Kidney (tissue), 14 donors: ENCODE results near the gene EZH1. TPM values are rescaled to one million over a fixed set of nuclear protein-coding genes. Genes with fewer than 3 reads are reported as not detected.

Experiments
- DNase-seq, 5 donors: peaks; one replicate each; pipeline ENCODE4 v3.0.0-alpha.2; 2013 to 2020
- FAIRE-seq: peaks from 2 replicates; lab custom pipeline; 2012; peaks lifted over from hg19 to GRCh38; lab: Jason Lieb, UNC
- H3K27ac ChIP-seq, 2 donors: one replicate each; pipeline ENCODE4 v1.7.0; 2013; ENCODE audit warnings: low read depth in 2 of 2, low read length in 2 of 2, inconsistent platforms in 1 of 2
- H3K27me3 ChIP-seq: one replicate; pipeline ENCODE4 v1.7.1; 2013; ENCODE audit warnings: low read length, inconsistent platforms; ENCODE audit not compliant: control insufficient read depth, insufficient read depth
- H3K36me3 ChIP-seq, 3 donors: one replicate each; pipeline versions ENCODE4 v1.7.0 to v1.7.1; 2013; ENCODE audit warnings: low read length in 3 of 3, control low read depth in 1 of 3, inconsistent platforms in 1 of 3; ENCODE audit not compliant: insufficient read depth in 3 of 3, control insufficient read depth in 2 of 3
- H3K4me1 ChIP-seq, 3 donors: one replicate each; pipeline versions ENCODE4 v1.7.0 to v1.7.1; 2013; ENCODE audit warnings: low read length in 3 of 3, inconsistent platforms in 1 of 3, low read depth in 1 of 3; ENCODE audit not compliant: control insufficient read depth in 2 of 3, insufficient read depth in 2 of 3
- H3K4me3 ChIP-seq, 3 donors: one replicate each; pipeline versions ENCODE4 v1.7.0 to v1.8.1; 2013; ENCODE audit warnings: low read length in 3 of 3, control low read depth in 1 of 3, inconsistent platforms in 1 of 3
- H3K9ac ChIP-seq, 3 donors: one replicate each; pipeline versions ENCODE4 v1.7.0 to v1.7.1; 2013; ENCODE audit warnings: low read length in 3 of 3, control low read depth in 1 of 3, inconsistent platforms in 1 of 3
- H3K9me3 ChIP-seq, 3 donors: one replicate each; pipeline versions ENCODE4 v1.7.0 to v1.7.1; 2013; ENCODE audit warnings: low read length in 3 of 3, control low read depth in 1 of 3, inconsistent platforms in 1 of 3; ENCODE audit not compliant: control insufficient read depth in 2 of 3, insufficient read depth in 1 of 3
- intact Hi-C: fragments of 100-400 bp; cut with DNase I; formaldehyde crosslinking; loops from one replicate; pipeline ENCODE4 v1.11.1; 2022
- polyA plus RNA-seq: library from polyadenylated mRNA; stranded (reverse); fragments of 350-450 nt; fragmentation: Illumina TruSeq; extraction: RNeasy Lipid Tissue Mini Kit (QIAGEN cat#74804); gene quantifications from one replicate; pipeline ENCODE4 v1.2.3, GENCODE V29; 2014; ENCODE audit warnings: low read depth, low replicate concordance; ENCODE audit not compliant: insufficient read depth
- total RNA-seq: library from RNA; stranded (reverse); fragmentation: NEBNext Ultra II Directional; extraction: Animal tissue kit (Norgen Biotek cat#: 25700); gene quantifications from one replicate; pipeline ENCODE4 v1.2.1, GENCODE V29; 2021
- TF ChIP-seq, protein P1 (sequence below): IDR thresholded peaks from 3 replicates; pipeline ENCODE4 v1.5.1; 2012; ENCODE audit warnings: mild to moderate bottlenecking, moderate library complexity, borderline replicate concordance; ENCODE audit not compliant: insufficient read depth; ENCODE audit errors: extremely low read depth
- donor health status: control.
- donor health status: control.
- donor health status: control.
- donor health status: control.
- donor health status: control.
- donor health status: DM: yes; HTN: yes; CAD: no.
- donor health status: Normal renal cell carcinoma (clear cell type).

Gene EZH1
- total and polyA plus RNA-seq, 2 donors from 2014 or later = 20.8 to 59.2 TPM

DNA sequence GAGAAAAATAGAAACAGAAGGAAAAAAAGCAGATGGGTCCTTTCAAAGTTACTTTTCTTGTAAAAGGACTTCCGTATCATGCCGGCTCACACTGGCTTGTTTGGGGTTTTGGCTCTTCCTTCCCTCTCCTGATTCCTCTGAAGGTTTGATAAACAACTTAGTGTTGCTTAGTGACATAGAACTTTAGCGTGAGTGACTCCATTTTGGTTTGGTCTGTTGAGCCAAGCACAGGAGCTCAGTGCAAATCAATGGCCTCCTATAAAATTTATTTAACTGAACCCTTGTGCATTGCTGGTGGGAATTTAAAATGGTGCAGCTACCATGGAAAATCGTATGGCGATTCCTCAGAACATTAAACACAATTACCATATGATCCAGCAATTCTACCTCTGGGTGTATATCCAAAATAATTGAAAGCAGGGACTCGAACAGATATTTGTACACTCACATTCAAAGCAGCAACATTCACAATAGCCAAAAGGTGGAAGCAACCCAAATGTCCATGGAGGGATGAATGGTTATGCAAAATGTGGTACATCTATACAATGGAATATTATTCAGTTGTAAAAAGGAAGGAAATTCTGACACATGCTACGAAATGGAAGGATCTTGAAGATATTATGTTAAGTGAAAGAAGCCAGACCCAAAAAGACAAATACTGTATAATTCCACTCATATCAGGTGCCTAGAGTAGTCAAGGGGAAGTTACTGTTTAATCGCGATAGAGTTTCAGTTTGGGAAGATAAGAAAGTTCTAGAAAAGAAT lies 86.8 kb downstream of the EZH1 start:
- TF ChIP-seq, protein P1, sequence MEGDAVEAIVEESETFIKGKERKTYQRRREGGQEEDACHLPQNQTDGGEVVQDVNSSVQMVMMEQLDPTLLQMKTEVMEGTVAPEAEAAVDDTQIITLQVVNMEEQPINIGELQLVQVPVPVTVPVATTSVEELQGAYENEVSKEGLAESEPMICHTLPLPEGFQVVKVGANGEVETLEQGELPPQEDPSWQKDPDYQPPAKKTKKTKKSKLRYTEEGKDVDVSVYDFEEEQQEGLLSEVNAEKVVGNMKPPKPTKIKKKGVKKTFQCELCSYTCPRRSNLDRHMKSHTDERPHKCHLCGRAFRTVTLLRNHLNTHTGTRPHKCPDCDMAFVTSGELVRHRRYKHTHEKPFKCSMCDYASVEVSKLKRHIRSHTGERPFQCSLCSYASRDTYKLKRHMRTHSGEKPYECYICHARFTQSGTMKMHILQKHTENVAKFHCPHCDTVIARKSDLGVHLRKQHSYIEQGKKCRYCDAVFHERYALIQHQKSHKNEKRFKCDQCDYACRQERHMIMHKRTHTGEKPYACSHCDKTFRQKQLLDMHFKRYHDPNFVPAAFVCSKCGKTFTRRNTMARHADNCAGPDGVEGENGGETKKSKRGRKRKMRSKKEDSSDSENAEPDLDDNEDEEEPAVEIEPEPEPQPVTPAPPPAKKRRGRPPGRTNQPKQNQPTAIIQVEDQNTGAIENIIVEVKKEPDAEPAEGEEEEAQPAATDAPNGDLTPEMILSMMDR = no peak
- no peak for FAIRE-seq
- no peak overlapping the region for H3K4me3 ChIP-seq
- no peaks in the 10 kb centered on the region for H3K9me3 ChIP-seq
- H3K27ac ChIP-seq = no peak overlapping the region
- H3K9ac ChIP-seq = no peak overlapping the region
- intact Hi-C loops = no loop called here
- H3K27me3 ChIP-seq = no peaks in the 10 kb centered on the region
- peaks cover 0 to 3% (median 3%) of the 10 kb centered on the region in 3 donors for H3K36me3 ChIP-seq
- DNase-seq = no peak
- peaks cover 0 to 10% (median 9%) of the 10 kb centered on the region in 3 donors for H3K4me1 ChIP-seq

DNA sequence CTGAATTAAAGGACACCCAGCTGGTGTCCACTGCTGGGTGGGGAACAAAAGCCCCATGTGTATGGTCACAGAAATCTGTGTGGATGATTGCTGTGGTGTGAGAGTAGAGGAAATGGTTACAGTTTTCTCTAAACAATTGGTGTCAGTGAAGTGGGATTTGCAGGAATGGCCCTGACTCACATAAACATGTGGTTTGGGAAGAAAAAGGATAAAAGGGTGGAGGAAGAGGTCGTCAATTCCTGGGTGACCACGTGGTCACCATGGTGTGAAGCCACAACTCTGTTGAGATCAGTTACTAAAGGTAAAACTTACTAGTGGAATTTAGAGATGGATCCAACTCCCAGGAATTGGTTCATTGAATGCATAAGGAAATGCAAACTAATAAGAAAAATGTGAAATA lies 89.3 kb downstream of the EZH1 start:
- H3K9ac ChIP-seq = no peak overlapping the region
- H3K9me3 ChIP-seq = no peaks in the 10 kb centered on the region
- DNase-seq (no peak), FAIRE-seq (no peak)
- H3K4me3 ChIP-seq = no peak overlapping the region
- intact Hi-C loops = no loop called here
- peaks cover 0 to 9% (median 8%) of the 10 kb centered on the region in 3 donors for H3K4me1 ChIP-seq
- H3K36me3 ChIP-seq = peaks cover 0 to 2% (median 0%) of the 10 kb centered on the region in 3 donors
- no peaks in the 10 kb centered on the region for H3K27me3 ChIP-seq
- TF ChIP-seq, protein P1 = no peak
- H3K27ac ChIP-seq = no peak overlapping the region

DNA sequence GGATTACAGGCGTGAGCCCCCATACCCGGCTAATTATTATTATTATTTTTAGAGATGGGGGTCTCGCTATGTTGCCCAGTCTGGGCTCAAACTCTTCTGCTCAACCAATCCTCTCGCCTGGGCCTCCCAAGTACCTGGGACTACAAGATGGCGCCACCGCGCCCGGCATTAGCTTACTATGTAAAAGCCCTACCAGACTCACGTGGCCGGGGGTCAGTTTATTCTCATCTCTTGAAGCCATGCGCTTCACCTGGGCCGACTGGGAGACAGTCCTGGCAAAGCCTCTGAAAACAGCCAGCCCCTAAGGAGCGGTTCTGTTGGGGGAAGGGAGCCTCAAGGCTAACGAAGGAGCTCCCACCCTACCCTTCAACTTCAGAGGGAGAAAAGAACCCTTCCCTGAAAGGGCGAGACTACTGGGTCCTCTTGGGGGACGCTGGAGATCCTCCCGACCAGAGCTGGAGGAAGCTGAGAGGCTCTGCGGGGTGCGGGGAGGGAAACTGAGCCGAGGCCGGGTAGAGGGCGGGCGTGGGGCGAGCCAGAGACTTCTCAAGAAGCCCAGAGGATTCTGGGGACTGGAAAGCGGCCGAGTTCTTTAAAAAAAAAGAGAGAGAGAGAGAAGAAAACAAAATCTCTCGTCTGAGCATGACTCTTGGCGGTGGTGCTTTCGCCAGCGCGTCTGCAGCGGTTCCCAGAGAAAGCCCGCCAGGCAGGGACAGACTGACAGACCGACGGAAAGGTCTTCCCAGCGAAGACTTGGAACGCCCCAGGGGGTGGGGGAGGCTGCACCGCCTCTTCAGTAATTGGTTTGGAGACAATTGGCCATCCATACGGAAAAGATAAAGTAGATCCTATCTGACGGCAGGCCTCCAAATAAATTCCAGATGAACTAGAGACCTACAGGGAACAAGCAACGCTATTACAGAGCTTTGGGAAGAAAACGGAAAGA lies 91.4 kb downstream of the EZH1 start:
- intact Hi-C loops = no loop called here
- H3K27ac ChIP-seq = peak overlapping the region in 1 of 2 donors; percentile 65
- peaks cover 0 to 2% (median 0%) of the 10 kb centered on the region in 3 donors for H3K36me3 ChIP-seq
- H3K27me3 ChIP-seq = no peaks in the 10 kb centered on the region
- DNase-seq (peak in 4 of 5 donors; percentile 51 to 89 (median 76)), FAIRE-seq (no peak)
- peak overlapping the region in 2 of 3 donors; percentile 65 to 85 for H3K9ac ChIP-seq
- no peaks in the 10 kb centered on the region for H3K9me3 ChIP-seq
- TF ChIP-seq, protein P1 = no peak
- H3K4me1 ChIP-seq = peaks cover 0 to 4% (median 2%) of the 10 kb centered on the region in 3 donors
- peak overlapping the region; percentile 1 to 63 (median 52) for H3K4me3 ChIP-seq
